Spleen (tissue), 7 donors: Measurements from ENCODE around the gene SEMA3A.

ENCODE experiments used
- POLR2A ChIP-seq, 3 donors: fragments of 450-650 bp; IDR thresholded peaks; one replicate each; pipeline ENCODE4 v1.5.1; 2017; ENCODE audit warnings: antibody characterized with exemption in 3 of 3, mild to moderate bottlenecking in 1 of 3
- TF ChIP-seq, protein P1 (sequence below), 11 experiments: fragments of 200-600 bp in 7 of 11; fragments of 450-650 bp in 4 of 11; sonication (generic) in 4 of 11; IDR thresholded peaks in 8 of 11; conservative IDR thresholded peaks in 3 of 11; 1 replicate in 7 of 11; 2 replicates in 4 of 11; pipeline versions ENCODE4 v1.4.0 to v1.8.0; 2016 to 2021; ENCODE audit warnings: antibody characterized with exemption in 11 of 11, inconsistent platforms in 4 of 11, mild to moderate bottlenecking in 1 of 11
- donor health status: DM: no; HTN: no; CAD: no; lungs with moderate emphysema.
- donor health status: DM: no; HTN: no; CAD: no.
- donor health status: DM: no; HTN: no; CAD: no.

- TF ChIP-seq, protein P1, sequence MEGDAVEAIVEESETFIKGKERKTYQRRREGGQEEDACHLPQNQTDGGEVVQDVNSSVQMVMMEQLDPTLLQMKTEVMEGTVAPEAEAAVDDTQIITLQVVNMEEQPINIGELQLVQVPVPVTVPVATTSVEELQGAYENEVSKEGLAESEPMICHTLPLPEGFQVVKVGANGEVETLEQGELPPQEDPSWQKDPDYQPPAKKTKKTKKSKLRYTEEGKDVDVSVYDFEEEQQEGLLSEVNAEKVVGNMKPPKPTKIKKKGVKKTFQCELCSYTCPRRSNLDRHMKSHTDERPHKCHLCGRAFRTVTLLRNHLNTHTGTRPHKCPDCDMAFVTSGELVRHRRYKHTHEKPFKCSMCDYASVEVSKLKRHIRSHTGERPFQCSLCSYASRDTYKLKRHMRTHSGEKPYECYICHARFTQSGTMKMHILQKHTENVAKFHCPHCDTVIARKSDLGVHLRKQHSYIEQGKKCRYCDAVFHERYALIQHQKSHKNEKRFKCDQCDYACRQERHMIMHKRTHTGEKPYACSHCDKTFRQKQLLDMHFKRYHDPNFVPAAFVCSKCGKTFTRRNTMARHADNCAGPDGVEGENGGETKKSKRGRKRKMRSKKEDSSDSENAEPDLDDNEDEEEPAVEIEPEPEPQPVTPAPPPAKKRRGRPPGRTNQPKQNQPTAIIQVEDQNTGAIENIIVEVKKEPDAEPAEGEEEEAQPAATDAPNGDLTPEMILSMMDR (IDR thresholded peaks at IDR 0.05 in 8 of 11, conservative IDR thresholded peaks at IDR 0.05 in 3 of 11): no peak
- TF ChIP-seq POLR2A (IDR thresholded peaks at IDR 0.05): no peak
These were observed 112.5 kb downstream of the SEMA3A start for GRCh38 chr7:84081973-84082522.
